HUDEP-2 (cell line): ENCODE data around the gene INKA1.
"Not testable (repeated sequence)": the region's sequence is repeated elsewhere in the genome, so short reads cannot be mapped to it uniquely, and the experiment has no call there.

Source experiments
- DNase-seq, 76 experiments: peaks; one replicate each; lab custom pipeline; 2025; ENCODE audit not compliant: unreplicated experiment in 76 of 76; lab: John Stamatoyannopoulos, UW

INKA1 gene

DNA sequence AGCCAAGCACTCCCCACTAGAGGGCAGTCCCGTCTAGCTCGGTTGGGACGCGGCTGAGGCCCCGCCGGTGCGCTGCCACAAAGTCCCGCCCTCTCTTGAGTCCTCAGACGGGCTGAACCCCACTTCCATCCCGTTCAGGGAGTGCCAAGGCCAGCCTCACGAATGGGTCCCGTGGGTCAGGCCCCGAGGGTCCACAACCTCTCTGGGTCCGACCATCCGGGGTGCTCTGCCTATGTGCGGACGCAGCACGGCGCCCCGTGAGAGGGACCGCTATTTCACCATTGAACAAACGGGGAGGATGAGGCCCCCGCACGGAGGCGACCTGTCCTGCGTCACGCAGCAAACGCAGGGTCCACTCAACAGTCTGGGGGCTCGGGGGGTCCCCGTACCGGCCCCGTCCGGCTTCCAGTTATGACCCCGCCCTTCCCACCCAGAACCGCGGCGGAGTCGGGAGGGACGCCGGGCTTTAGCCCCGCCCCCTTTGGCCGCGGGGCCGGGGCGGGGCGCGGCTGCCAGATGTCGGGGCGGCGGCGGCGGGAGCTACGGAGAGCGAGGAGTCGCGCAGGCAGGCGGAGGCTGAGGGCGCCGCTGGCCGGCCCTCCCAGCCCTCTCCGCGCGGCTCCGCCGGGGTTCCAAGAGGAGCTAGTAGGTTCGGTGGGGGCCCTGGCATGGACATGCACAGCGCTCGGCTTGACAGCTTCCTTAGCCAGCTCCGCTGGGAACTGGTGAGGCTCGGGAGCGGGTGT lies at the start of gene INKA1:
Gene INKA1 (plus strand): TSS at position 543 of the 746 bp plus-strand sequence. CDS start 132 bp downstream, at position 675.
- DNase-seq: peak in 73 of 76 experiments; percentile 15 to 95 (median 72)

DNA sequence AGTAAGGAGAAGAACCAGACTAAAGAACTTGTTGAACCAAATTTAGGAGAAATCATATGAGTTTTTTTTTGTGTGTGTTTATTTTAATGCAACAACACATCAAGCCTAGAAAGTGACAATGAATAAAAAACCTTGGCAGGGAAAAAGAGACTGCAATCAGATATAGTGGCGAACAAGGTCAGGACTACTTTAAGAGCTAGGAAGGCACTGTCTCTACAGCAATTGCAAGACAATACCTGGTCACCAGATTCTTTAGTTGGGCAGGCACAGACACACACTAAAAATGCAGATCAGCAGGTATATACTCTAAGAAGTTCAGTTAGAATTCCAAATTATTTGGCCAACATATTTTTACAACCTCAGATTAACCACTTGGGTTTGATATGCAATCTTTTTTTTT lies 48.5 kb upstream of the INKA1 start:
- no peak for DNase-seq

DNA sequence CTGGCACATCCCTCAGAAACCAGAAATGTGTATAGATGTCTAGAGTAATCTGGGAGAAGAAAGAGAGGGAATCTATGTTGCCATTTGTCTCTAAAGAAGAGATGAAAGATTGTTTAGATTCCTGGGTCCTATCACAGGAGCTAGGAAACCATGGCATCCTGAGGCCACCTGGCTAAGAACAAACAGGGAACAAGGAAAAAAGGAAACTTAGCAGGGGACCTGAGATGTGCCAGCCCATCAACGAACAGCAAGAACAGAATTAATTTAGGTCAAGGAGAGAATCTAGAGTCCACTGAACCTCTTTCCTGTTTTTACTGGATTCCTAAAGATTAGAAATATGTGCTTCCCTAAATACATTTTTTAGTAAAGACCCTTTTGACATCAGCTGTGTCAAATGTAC lies 47.0 kb upstream of the INKA1 start:
- DNase-seq: no peak

DNA sequence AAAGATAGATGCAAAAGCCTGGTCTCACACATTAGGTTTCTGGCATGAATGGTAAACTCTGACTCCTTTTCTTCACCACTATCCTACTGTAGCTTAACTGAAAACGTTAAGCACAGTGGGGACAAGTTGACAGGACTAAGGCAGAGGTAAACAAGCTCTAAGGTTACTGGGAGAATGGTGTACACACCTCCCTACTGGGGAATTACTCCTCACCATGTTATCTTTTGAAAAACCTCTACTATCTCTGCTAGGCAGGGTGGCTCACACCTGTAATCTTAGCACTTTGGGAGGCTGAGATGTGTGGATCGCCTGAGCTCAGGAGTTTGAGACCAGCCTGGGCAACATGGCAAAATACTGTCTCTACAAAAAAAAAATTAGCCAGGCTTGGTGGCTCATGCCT lies 45.9 kb upstream of the INKA1 start:
- no peak for DNase-seq

DNA sequence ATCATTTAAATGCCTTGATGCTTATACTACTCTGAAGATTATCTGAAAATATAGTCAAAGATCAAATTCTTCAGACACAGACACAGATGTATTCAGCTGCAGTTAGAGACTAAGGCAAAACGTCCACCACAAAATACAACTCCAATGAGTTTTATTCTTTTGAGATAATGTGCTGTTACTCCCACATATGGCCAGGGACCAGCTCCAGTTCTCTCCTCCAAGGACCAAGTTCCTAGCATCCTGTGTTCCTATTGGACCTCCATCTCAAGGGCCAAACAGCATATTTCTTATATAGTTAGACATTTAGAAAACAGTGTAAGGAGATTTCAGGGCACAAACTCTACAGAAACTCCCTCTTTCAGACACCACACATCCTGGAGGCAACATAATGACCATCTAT lies 43.8 kb upstream of the INKA1 start:
- DNase-seq: no peak

DNA sequence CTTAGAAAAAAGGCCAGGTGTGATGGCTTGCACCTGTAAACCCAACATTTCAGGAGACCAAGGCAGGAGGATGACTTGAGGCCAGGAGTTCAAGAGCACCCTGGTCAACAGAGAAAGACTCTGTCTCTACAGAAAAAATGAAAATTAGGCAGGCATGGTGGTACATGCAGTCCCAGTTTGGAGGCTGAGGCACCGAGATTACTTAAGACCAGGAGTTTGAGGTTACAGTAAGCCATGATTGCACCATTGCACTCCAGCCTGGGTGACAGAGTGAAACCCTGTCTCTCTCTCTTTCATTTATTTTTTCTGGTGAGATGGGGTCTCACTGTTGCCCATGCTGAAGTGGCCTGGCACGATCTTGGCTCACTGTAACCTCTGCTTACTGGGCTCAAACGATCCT lies 41.4 kb upstream of the INKA1 start:
- no peak for DNase-seq

DNA sequence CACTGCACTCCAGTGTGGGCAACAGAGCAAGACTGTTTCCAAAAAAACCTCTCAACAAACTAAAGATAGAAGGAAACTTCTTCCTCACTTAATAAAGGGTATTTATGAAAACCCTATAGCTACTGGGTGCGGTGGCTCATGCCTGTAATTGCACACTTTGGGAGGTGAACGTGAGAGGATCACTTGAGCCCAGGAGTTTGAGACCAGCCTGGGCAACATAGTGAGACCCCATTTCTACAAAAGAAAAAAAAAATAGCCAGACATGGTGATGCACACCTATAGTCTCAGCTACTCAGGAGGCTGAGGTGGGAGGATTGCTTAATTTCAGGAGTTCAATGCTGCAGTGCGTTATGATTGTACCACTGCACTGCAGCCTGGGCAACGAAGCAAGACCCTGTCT lies 39.1 kb upstream of the INKA1 start:
- no peak for DNase-seq

DNA sequence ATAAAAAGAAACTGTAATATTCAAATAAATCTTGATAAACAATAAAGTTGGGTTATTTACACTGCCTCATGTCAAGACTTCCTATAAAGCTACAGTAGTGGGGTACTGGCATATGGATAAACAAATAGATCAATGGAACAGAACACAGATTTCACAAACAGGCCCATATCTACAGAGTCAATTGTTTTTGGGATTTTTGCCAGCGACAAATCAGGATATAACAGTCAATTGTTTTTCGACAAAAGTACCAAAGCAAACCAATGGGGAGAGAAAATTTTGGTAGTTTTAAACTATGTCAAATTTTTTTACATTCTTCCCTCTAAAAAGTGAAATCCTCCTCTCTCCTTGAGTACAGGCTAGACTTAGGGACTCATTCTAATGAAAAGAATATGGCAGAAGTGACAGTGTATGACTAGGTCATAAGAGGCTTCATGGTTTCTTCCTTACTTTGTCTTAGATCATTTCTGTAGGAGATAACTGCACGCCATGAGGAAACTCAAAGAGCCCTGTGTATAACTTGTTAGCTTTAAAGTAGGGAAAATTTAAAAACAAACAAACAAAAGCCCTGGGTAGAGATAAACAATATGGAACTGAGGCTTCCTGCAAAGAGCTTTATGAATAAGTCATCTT lies 33.7 kb upstream of the INKA1 start:
- no peak for DNase-seq

DNA sequence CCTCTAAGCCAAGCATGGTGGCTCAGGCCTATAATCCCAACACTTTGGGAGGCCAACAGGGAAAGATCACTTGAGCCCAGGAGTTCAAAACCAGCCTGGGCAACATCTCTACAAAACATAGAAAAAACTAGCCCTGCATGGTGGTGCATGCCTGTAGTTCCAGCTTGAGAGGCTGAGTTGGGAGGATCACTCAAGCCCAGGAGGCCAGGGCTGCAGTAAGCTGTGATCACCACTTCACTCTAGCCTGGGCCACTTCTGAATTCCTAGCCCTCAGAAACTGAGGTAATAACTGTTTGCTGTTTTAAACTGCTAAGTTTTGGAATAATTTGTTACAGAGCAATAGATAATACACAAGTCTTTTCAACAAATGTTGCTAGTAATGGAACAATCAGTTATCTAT lies 33.1 kb upstream of the INKA1 start:
- DNase-seq: no peak

DNA sequence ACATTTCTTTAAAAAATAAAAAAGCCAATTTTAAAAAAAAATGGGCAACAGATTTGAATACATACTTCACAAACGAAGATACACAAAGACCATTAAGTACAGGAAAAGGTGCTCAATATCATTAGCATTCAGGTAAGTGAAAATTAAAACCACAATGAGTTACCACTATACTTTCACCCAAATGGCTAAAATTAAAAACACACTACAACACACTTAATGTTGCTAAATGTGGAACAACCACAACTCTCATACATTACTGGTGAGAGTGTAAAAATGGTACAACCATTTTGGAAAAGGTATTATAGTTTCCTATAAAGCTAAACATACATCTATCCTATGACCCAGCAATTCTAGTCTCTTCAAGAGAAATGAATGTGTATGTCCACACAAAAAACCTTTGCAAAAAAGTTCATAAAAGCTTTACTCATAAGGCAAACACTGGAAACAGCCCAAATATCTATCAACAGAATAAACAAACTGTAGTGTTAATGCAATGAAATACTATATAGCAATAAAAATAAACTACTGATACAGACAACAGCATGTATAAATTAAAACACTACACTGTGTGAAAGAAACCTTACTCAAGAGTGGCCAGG lies 31.6 kb upstream of the INKA1 start:
- DNase-seq: no peak

DNA sequence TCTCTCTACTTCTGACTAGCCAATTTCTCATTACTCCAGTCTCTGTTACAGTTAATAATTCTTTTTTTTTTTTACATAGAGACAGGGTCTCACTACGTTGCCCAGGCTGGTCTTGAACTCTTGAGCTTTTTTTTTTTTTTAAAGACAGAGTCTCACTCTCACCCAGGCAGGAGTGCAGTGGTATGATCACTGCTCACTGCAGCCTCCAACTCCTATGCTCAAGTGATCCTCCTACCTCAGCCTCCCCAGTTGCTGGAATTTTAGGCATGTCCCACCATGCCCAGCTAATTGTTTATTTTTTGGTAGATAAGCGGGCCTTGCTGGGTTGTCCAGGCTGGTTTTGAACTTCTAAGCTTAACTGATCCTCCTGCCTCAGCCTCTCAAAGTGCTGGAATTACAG lies 30.4 kb upstream of the INKA1 start:
- DNase-seq: no peak

DNA sequence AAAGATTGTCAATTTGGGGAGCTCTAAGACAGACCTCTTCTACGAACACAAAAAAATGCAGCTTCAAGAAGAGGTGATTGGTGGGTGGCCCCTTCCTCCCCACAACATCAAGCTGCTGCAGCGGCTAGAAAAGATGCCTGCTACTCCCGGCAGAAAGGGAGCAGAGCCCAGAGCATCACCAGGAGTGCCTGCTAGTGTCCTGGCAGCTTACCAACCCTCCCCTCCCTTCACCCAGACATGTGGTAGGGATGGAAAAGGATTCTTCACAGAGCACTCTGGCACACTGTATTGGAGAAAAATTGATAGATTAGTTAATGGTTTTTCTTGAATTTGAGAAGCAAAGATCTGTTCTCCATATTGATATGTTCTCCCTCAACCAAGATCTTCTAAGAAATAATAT lies 27.5 kb upstream of the INKA1 start:
- no peak for DNase-seq

DNA sequence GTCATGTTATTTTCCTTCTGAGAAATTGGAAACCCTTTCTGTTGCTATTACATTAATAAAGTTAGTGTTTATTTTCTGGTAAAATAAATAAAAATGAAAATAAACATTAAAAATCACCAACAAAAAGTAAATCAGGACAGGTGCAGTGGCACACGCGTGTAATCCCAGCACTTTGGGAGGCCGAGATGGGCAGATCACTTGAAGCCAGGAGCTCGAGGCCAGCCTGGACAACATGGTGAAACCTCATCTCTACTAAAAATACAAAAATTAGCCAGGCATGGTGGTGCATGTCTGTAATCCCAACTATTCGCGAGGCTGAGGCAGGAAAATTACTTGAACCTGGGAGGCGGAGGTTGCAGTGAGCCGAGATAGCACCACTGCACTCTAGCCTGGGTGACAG lies 27.0 kb upstream of the INKA1 start:
- not testable (repeated sequence) for DNase-seq

DNA sequence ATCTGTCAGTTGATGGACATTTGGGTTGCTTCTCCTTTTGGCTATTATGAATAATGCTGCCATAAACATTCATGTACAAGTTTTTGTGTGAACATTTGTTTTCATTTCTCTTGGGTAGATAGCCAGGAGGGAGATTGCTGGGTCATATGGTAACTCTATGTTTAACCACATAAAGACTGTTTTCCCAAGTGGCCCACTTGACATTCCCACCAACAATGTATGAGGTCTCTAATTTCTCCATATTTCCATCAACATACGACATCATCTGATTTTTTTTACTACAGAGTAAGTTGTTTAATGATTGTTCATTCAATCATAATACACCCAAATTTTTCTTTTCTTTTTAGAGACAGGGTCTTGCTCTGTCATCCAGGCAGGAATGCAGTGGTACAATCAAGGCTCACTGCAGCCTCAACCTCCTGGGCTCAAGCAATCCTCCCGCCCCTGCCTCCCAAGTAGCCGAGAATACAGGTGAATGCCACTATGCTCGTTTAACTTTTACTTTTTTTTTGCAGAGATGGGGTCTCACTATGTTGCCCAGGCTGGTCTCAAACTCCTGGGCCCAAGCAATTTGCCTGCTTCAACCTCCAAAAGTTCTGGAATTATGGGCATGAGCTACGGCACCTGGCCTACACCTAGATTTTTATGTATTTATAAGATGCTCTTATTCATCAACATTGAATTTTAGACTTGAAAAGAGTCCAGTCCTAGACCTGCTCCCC lies 23.5 kb upstream of the INKA1 start:
- no peak for DNase-seq

DNA sequence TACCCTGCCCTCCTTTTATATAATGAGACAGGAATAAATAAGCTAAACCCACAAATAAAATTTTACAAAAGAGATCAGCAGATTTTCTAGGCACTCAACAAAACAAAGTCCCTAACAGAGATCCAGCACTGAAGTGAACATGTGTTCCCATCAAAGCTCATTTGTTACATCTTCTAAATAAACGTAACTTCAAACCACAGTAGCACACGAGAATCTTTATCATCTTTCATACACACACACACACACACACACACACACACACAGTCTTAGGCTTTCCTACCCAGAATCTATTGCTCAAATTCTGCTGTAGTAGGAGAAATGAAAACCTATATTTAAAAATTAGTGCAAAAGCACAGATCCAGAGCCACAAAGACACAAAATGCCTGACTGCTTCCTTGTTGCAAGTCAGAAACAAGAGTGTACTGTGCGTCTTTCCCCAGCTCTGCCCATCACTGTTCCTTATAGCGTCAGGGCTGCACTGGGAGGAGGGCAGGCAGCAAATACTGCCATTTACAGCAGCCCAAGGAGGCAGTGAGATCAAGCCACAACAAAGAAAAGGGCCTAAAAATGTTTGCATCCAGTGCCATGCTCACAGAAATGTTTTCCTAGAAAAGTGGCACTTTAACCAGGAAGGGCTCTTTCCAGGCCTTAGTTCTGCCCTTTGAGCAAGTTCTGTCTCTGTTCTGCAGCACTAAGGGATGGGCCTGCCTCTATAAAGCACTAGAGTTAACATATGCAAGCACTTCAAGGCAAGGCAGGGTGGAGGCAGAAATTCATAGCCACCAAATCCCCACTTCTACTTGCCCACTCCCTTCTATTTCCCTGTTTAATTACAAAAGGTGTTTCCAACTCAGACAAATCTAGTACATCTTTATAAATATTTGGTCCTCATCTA lies 22.7 kb upstream of the INKA1 start:
- no peak for DNase-seq

DNA sequence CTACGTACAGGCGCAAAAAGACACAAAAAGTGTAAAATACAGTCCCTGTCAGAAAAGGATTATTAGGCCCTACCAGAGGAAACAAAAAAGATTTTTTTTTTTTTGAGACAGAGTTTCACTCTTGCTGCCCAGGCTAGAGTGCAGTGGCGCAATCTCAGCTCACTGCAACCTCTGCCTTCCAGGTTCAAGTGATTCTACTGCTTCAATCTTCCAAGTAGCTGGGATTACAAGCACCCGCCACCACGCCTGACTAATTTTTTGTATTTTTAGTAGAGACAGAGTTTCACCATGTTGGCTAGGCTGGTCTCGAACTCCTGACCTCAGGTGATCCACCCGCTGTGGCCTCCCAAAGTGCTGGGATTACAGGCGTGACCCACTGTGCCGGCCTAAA lies 22.1 kb upstream of the INKA1 start:
- not testable (repeated sequence) for DNase-seq

DNA sequence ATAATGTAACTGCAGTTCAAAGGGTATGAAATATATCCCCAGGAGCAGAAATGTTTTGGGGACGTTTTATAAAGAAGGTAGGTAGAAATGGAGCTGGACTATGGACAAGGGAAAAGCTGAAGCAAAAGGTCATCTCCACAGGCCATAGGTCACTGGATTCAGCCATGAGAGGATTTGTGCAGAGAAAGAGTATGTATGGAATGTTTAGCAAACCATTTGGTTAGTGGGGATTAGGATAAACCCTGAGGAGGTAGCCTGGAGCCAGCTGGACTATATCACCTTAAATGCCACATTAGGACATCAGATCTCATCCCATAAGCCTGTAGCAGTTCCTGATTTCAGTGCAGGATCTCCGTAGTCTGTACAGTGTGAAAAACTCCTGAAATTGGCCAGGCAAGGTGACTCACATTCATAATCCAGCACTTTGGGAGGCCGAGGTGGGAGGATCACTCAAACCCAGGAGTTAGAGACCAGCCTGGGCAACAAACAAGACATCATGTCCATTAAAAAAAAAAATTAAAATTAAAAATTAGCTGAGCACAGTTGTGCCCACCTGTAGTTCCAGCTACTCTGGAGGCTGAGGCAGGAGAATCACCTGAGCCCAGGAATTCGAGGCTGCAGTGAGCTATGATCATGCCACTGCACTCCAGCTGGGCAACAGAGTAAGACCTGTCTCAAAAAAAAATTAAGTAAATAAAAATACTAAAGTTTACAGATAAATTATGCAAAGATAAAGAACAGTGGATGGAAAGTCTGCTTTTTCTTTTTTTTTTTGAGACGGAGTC lies 21.5 kb upstream of the INKA1 start:
- DNase-seq: no peak

DNA sequence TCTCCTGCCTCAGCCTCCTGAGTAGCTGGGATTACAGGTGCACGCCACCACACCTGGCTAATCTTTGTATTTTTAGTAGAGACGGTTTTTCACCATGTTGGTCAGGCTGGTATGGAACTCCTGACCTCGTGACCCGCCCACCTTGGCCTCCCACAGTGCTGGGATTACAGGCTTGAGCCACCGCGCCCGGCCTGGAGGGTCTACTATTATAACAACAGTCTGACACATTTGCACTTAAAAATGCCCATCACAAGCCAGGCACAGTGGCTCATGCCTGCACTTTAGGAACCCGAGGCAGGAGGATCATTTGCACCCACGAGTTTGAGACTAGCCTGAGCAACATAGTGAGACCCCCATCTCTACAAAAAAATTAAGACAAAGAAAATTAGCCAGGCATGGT lies 20.8 kb upstream of the INKA1 start:
- DNase-seq: not testable (repeated sequence)

DNA sequence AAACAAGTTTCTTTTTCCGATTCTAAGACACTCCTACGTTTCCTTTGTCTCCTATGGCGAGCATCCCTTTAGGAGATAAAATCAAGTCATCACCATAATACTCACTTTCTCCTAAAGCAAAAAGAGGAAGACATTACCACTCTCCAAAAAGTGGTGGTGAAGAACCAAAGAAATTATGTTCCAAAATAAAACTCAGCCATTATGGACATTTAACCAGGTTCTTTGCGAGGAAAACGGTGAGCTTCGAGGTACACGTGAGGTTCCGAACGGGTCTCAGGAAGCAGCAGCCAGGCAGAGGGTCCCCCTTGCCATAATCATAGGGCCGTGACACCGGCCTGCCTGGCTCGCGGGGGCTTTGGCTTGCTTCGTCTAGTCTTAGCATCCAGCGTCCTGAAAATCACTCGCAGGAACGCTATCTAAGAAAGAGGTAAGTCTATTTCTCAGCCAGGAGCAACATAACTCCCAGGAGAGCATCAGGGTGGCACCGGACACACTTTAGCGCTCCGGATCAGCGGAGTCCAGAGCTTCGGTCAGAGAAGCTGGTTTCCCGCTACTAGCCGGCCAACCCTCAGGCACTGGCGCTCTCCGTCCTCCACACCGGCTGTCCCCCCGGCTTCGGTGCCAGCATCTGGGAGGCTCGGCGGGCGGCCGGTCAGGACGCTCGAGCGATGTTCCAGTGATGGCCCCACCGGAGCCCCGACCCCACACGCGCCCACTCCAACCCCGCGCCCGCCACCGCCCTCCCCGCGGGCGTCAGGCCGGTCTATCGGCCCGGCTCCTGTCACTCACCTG lies 17.3 kb upstream of the INKA1 start:
- DNase-seq: peak in 8 of 76 experiments; percentile 29 to 54 (median 46)
